AG09319 (cell line): ENCODE results near the gene CENPP.

Experiments
- DNase-seq: peaks from one replicate; pipeline ENCODE4 v3.0.0-alpha.2; 2010; ENCODE audit warnings: low read depth; ENCODE audit errors: extremely low read depth
- TF ChIP-seq, protein P1 (sequence below): IDR thresholded peaks from 2 replicates; pipeline ENCODE4 v1.5.1; 2011; ENCODE audit warnings: low read depth, mild to moderate bottlenecking, inconsistent platforms, low read length, moderate library complexity

The CENPP gene

DNA sequence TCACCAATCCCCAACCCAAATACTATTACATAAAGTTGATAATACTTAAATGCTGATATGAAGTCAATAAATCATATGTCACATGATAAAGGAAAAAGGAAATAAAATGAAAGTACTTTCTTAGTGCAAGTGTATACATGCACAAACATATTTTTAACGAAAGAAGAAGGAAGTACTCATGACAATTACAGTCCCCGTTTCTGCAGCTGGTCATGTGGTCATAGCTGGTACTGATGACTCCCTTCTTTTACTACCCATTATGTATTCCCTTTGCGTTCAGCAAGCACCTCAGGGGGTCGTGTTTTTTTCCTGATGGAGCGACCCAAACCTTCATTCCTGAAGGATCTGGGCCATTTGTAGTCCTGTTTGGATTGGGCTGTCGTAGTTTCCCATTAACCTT lies 27.3 kb downstream of the CENPP start:
- TF ChIP-seq, protein P1, sequence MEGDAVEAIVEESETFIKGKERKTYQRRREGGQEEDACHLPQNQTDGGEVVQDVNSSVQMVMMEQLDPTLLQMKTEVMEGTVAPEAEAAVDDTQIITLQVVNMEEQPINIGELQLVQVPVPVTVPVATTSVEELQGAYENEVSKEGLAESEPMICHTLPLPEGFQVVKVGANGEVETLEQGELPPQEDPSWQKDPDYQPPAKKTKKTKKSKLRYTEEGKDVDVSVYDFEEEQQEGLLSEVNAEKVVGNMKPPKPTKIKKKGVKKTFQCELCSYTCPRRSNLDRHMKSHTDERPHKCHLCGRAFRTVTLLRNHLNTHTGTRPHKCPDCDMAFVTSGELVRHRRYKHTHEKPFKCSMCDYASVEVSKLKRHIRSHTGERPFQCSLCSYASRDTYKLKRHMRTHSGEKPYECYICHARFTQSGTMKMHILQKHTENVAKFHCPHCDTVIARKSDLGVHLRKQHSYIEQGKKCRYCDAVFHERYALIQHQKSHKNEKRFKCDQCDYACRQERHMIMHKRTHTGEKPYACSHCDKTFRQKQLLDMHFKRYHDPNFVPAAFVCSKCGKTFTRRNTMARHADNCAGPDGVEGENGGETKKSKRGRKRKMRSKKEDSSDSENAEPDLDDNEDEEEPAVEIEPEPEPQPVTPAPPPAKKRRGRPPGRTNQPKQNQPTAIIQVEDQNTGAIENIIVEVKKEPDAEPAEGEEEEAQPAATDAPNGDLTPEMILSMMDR = no peak
- DNase-seq = no peak

DNA sequence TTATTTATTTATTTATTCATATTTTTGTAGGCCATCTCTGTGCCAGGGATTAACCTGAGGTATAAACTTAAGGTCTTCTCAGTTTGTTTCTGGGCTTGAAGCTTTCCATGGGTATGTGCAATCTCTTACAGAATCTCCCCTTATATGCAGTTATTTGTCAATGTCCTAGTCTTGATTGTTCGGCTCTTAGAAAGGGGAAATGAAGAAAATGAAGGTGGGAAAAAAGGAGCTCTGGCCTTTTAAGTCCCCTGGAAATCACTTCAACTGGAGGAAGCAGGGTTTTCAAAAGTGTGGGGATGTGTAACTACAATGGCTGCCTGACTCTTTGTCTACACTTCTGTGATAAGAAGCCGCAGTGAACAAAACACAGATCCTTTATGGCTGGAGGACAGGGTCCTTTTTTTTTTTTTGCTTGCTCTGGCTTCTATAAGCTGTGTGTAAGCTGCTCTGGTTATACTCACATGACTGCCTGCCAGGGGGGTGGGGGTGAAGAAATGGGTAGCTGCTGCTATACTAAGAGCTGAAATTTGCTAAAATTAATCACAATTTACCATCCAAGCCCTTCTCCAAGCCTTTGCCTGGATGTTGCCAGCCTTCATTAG lies 33.7 kb downstream of the CENPP start:
- no peak for DNase-seq
- TF ChIP-seq, protein P1 = no peak

- no peak for DNase-seq
- TF ChIP-seq, protein P1 = no peak
Measured at GRCh38 chr9:92360083-92360482, 34.3 kb downstream of the CENPP start.

- no peak for DNase-seq
- TF ChIP-seq, protein P1 = no peak
Measured at GRCh38 chr9:92369075-92369474, 43.3 kb downstream of the CENPP start.

GRCh38 chr9:92373167-92373566 lies 47.4 kb downstream of the CENPP start:
- TF ChIP-seq, protein P1 = no peak
- DNase-seq = no peak

DNA sequence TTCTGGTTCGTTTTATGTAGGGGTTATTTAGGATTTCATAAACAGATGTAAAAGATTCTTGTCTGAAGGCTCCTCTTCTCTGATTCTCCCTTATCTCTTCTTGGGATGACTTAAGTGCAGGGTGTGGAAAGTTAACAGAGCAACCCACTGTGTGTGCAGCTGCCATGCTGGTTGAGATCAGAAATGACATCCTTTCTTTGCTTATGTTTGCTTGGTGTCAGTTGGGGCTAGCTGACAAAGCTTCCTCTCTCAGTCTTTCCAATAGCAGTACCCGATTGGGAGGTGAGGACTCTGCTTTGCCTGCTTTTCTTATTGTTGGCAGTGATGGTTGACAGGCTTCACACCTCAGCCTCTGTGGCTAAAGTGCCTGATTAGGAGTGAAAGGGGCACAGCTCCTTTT lies 52.1 kb downstream of the CENPP start:
- TF ChIP-seq, protein P1 = no peak
- no peak for DNase-seq

GRCh38 chr9:92378865-92379560 lies 53.3 kb downstream of the CENPP start:
- DNase-seq = no peak
- TF ChIP-seq, protein P1 = no peak
